Measurements from ENCODE around the gene WNT4.

DNA sequence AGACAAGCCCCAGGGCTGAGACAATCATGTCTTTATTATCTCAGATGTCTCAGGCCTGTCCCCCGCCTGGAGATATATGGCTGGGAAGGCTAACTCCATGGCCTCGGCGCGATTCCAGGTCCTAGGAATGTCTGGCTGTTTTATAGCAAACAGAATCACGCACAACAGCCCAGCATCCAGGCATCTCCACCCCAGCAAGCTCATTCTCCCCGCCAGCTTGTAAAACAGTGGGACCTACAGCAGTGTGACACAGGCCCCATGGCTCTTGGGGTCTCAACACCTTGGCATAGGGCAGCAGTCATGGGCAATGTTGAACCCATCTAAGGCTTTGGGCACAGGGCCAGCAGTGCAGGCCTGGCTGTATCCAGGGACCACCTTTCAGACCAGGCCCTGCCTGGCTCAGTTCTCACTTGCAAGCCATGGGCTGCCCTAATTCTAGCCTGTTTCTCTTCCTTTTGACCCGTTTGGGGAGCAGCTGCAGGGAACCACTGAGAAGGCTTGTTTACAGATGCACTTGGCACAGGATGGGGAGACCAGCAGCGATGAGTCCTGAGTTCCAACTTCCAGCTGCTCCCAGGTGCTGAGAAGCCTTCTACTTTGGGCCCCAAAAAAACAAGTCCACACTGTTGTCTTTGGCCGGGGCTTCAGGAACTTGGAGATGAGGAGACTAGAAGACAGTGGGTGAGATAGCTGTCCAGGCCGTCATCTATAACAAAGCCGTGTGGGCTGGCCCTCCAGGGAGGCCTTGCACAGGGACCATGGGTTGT, 34.4 kb downstream of the WNT4 start:
- TF ChIP-seq YY1 (IDR thresholded peaks at IDR 0.05; ENCODE audit: extremely low read depth, insufficient replicate concordance, low read depth, low read length) = no peak
- TF ChIP-seq, protein P1, sequence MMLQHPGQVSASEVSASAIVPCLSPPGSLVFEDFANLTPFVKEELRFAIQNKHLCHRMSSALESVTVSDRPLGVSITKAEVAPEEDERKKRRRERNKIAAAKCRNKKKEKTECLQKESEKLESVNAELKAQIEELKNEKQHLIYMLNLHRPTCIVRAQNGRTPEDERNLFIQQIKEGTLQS (IDR thresholded peaks at IDR 0.05) = no peak
- TF ChIP-seq POLR2A (IDR thresholded peaks at IDR 0.05; ENCODE audit: borderline replicate concordance, extremely low read depth, insufficient read depth, insufficient read length) = no peak

All from HCT116 (cell line).